ENCODE measurements around the gene OR4F6.

DNA sequence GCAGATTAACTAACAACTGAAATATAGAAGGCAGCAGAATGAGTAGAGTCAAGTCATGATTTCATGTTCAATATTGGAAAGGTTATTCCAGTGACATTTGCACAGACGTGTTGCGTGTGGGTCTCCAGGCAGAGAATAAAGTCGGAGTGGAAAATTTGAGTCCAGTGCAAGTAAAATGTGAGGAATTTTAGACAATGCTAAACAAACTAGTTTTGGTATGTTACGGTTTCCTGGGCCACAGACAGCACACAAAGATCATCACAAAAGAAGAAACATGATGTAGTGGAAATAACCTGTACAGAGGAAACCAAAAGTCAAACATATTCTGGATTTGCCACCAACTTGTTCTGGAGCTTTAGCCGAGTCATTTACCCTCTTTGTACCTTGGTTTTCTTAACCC lies 367 bp downstream of the OR4F6 start:
- TF ChIP-seq POLR2A (IDR thresholded peaks at IDR 0.05; ENCODE audit: low read depth, low read length) (no peak), POLR2AphosphoS5 (IDR thresholded peaks at IDR 0.05; ENCODE audit: low read depth, low read length) (no peak), TAF1 (IDR thresholded peaks at IDR 0.05; ENCODE audit: low read depth, low read length) (no peak), PAX5 (IDR thresholded peaks at IDR 0.05; ENCODE audit: insufficient read depth, low read length, severe bottlenecking) (no peak), SPI1 (IDR thresholded peaks at IDR 0.05; ENCODE audit: low read depth, low read length) (no peak)
